Breast epithelium (tissue), 3 donors: ENCODE measurements around the gene ATG16L1.

Experiments
- CTCF ChIP-seq, 3 donors: fragments of 450-650 bp; IDR thresholded peaks; one replicate each; pipeline ENCODE4 v1.5.1; 2016 to 2017; ENCODE audit warnings: antibody characterized with exemption in 3 of 3, mild to moderate bottlenecking in 3 of 3, moderate library complexity in 3 of 3
- POLR2AphosphoS5 ChIP-seq, 3 donors: sonication (generic); formaldehyde crosslinking; IDR thresholded peaks; one replicate each; pipeline ENCODE4 v1.6.1; 2017; ENCODE audit warnings: antibody characterized with exemption in 3 of 3

- TF ChIP-seq CTCF (IDR thresholded peaks at IDR 0.05) (no peak), POLR2AphosphoS5 (IDR thresholded peaks at IDR 0.05) (no peak)
Measured at GRCh38 chr2:233252227-233252626, 754 bp downstream of the ATG16L1 start.
